GM13976 (cell line): Measurements from ENCODE around the gene PRRC2A.
A peak's percentile ranks its signal among the peaks of the same experiment; 100 is the strongest.

Source experiments
- DNase-seq: peaks from one replicate; pipeline ENCODE4 v3.0.0; 2012; ENCODE audit warnings: low spot score
- CTCF ChIP-seq: IDR thresholded peaks from 2 replicates; pipeline ENCODE4 v1.5.1; 2012; ENCODE audit warnings: borderline replicate concordance, mild to moderate bottlenecking; ENCODE audit not compliant: insufficient read depth; ENCODE audit errors: extremely low read depth, missing control alignments, control extremely low read depth
- in situ Hi-C: fragments of 300-500 bp; cut with MboI; formaldehyde crosslinking; loops from one replicate; pipeline ENCODE4 v1.12.0; 2022; ENCODE audit warnings: low sequenced_read_pairs, mixed read lengths, inconsistent platforms; ENCODE audit not compliant: unreplicated experiment

Gene PRRC2A

GRCh38 chr6:31660381-31661261 lies 40.1 kb downstream of the PRRC2A start, which contains the start of gene C6orf47:
Gene C6orf47, minus strand, starts transcription at chr6:31660778. Its CDS starts 831 bp downstream, at chr6:31659947.
- in situ Hi-C loops, result no loop called here
- peak; percentile 90 for DNase-seq
- TF ChIP-seq CTCF, result no peak

GRCh38 chr6:31661262-31662123 lies 41.0 kb downstream of the PRRC2A start:
- in situ Hi-C loops, result no loop called here
- TF ChIP-seq CTCF, result no peak
- DNase-seq, result no peak

- DNase-seq, result no peak
- in situ Hi-C loops, result no loop called here
- no peak for TF ChIP-seq CTCF
Measured at GRCh38 chr6:31662124-31662723, 41.7 kb downstream of the PRRC2A start.

- in situ Hi-C loops, result no loop called here
- TF ChIP-seq CTCF, result no peak
- no peak for DNase-seq
Measured at GRCh38 chr6:31663126-31663960, 42.8 kb downstream of the PRRC2A start.

GRCh38 chr6:31663961-31664789 lies 43.7 kb downstream of the PRRC2A start:
- no peak for TF ChIP-seq CTCF
- no peak for DNase-seq
- in situ Hi-C loops, result no loop called here
